HG02852 (cell line): Measurements from ENCODE around the gene CHEK2.
"Not testable (repeated sequence)": the region's sequence is repeated elsewhere in the genome, so short reads cannot be mapped to it uniquely, and the experiment has no call there.

ENCODE experiments used
- ATAC-seq: cut with Tn5 transposase; IDR thresholded peaks from one replicate; pipeline ENCODE4 v1.9.1; 2021; ENCODE audit warnings: mild to moderate bottlenecking, moderate library complexity; ENCODE audit not compliant: unreplicated experiment

CHEK2 gene

DNA sequence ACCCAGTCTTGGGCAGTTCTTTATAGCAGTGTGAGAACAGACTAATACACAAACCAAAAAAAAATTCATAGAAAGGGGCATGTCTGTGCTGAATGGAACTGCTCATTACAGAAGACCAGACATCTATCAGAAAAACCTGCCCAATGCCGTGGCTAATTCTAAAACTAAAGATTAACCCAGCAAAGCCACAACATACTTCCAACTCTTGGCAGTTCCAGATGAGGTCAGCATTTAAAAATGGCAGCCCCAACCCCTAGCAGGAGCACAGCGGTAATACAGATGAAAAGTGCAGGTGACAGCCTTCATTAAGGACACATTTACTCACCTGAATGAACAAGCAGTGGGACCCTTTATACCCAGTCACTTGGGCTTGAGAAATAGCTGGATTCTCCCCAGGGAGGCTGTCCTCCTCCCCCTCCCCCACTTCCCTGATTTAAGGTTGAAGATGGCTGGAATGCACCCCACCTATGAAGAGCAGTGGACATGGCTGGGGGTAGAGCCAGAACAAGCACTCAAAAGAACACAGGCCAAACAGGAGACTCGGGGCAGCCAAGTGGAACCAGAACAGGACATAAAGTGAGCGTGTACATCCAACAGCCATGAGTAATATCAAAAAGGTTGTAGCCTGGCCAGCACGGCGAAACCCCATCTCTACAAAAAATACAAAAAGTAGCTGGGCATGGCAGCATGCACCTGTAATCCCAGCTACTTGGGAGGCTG, 48.4 kb downstream of the CHEK2 start:
- not testable (repeated sequence) for ATAC-seq

DNA sequence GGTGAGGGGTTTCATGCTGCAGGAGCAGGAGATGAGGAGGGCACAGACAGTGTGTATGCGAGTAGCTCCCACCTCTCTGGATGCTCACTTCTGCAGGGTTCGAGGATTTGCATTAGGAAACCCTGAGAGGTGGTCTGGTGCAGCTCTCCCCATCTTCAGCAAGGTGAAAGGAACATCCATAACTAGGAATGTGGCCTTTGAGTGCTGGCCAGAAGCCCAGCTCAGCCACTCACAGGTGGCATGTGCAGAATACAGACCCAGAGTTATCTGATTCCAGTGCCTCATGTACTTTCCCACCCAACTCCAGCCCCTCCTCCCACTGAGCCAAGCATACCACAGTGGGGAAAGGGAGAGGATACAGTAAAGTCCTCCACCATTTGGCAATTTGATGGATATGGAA, 51.8 kb downstream of the CHEK2 start:
- not testable (repeated sequence) for ATAC-seq

DNA sequence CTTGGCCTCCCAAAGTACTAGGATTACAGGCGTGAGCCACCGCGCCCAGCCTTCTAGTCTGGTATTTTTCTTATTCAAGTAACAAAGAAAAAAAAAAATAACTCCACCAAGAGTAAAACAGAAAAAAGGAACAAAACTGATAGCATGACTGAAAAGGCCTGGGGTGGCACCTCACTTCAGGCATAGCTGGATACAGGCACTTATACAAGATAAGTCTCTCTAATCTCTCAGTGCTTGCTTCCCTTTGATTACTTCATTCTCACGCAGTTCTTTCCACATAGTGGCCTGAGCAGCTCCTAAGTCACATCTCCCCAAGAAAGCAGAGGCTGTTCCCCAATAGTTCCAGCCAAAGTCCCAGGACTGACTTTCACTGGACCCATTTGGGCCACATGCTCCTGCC, 58.7 kb downstream of the CHEK2 start:
- not testable (repeated sequence) for ATAC-seq

GRCh38 chr22:28680813-28681490, 60.7 kb downstream of the CHEK2 start:
- not testable (repeated sequence) for ATAC-seq

DNA sequence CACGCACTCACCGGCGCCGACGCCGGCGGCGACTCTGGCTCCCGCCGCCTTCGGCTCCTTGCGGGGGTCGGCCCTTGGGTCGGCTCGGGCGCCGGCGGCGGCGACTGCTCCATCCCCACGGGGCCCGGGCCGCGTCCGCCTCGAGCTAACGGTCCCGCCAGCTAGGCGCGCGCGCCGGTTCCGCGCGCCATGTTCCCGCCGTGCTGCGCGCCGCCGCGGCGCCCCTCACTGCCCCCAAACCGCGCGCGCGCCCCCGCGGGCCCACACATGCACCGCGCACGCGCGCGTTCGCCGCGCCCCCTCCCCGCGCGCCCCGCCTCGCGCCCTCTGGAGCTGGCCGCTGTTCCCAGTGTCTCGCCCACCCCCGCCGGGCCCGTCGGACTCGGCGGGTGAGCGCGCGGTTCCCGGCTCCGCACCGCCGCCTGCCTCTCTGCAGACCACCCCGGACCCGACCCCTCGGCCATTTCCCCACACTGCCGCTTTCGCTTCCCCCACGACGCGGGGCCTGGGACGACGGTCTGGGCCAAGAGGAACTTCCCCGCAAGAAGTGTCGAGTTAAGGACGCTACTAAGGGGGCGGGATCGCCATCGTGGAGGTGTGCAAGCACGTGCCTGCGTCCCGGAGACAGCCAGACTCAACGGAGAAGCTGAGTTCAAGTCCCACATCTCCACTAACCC, 61.9 kb downstream of the CHEK2 start, which contains the start of gene TTC28:
Gene TTC28, minus strand, starts transcription at position 230 of the 677 bp plus-strand sequence. Its CDS starts 117 bp downstream, at position 113.
- ATAC-seq, result not testable (repeated sequence)

DNA sequence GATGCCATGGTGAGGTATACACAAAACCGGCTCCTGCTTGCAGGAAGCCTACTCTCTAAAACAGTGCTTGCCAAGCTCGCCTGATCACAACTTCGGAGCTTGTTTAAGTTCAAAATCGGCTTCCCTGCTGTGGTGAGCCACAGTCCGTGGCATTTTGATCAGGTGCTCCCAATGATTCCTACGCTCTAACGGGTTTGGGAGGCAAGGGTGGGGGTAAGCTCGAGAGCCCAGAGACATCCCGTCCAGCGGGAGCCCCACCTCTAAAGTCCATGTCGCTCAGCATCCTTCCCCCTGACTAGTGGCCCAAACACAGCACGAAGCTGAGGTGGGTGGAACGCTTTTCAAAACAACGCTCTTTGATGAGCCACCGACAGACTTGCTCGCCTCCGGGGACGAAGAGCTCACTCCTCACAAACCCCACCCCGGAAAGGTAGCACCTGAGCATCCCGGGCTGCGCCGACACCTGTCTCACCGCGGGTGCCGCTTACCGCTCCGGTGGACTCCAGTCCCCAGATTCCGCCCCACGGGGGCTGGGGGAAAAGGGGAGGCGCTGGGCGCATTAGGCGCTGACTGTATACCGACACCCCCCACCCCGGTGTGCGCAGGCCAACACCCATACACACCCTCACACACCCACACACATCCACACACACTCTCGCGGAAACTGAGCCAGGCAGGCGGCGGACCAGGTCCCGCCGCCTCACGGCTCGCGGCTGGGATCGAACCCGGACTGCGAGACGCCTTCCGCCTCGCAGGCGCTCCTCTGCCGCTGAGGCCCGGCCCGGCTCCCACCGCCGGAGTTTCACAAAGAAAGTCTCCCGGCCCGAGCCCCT, 62.6 kb downstream of the CHEK2 start:
- ATAC-seq, result not testable (repeated sequence)

DNA sequence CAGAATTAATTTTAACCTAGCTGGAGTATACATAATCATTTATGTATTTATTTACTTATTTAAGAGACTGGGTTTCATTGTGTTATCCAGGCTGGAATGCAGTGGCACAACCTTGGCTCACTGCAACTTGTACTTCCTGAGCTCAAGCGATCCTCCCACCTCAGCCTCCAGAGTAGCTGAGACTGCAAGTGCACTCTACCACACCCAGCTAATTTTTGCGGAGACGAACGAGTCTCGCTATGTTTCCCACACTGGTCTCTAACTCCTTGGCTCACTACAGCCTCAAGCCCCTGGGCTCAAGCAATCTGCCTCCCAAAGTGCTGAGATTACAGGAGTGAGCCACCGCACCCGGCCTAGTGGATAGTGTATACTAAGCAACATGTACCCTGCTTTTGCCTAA, 63.5 kb downstream of the CHEK2 start:
- ATAC-seq, result not testable (repeated sequence)

- no peak for ATAC-seq
Measured at GRCh38 chr22:28674121-28674563, 67.5 kb downstream of the CHEK2 start.

DNA sequence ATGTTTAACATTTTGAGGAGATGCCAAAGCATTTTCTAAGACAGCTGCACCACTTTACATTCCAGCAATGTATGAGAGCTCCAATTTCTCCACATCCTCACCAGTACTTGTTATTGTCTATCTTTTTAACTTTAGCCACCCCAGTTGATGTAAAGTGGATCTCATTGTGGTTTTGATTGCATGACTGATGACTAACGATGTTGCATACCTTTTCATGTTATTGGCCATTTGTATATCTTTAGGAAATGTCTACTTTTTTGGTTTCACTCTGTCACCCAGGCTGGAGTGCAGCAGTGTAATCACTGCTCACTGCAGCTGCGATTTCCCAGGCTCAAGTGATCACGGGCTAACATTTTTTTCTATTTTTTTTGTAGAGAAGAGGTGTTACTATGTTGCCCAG, 70.9 kb downstream of the CHEK2 start:
- ATAC-seq, result no peak

DNA sequence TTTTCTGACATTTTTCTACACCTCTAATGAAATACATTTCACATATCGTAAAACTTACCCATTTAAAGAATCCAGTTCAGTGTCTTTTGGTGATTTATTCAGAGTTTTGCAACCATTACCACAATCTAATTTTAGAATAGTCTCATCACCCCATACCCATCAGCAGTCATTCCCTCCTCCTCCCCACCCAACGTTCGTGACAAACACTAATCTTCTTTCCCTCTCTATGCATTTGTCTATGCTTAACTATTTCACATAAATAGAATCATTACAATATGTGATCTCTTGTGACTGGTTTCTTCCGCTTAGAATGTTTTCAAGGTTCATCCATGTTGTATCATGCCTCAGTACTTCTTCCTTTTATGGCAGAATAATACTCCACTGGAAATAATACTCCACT, 71.5 kb downstream of the CHEK2 start:
- ATAC-seq, result no peak

- no peak for ATAC-seq
Measured at GRCh38 chr22:28669387-28669786, 72.2 kb downstream of the CHEK2 start.

DNA sequence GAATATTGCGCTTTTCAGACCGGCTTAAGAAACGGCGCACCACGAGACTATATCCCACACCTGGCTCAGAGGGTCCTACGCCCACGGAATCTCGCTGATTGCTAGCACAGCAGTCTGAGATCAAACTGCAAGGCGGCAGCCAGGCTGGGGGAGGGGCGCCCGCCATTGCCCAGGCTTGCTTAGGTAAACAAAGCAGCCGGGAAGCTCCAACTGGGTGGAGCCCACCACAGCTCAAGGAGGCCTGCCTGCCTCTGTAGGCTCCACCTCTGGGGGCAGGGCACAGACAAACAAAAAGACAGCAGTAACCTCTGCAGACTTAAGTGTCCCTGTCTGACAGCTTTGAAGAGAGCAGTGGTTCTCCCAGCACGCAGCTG, 78.1 kb downstream of the CHEK2 start:
- ATAC-seq, result not testable (repeated sequence)

- ATAC-seq, result no peak
Measured at GRCh38 chr22:28658448-28658847, 83.2 kb downstream of the CHEK2 start.

GRCh38 chr22:28656181-28656580, 85.4 kb downstream of the CHEK2 start:
- no peak for ATAC-seq

DNA sequence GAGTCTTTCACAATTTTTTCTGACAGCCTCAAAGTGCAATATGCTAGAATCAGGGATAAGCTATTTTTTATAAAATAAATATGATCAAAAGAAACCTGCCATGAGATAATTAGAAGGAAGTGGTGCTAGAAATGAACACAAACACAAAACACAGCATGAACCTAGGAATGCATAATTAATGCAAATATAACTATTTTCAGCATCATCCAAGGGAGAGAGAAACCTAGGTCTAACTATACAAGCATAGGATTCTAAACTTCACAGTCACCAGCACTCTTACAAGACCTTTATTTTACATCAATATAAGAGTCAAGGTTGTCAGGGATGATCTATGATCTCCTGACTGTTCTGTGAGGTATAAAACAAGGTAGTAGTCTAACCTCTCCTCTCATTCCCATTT, 91.2 kb downstream of the CHEK2 start:
- ATAC-seq, result no peak

DNA sequence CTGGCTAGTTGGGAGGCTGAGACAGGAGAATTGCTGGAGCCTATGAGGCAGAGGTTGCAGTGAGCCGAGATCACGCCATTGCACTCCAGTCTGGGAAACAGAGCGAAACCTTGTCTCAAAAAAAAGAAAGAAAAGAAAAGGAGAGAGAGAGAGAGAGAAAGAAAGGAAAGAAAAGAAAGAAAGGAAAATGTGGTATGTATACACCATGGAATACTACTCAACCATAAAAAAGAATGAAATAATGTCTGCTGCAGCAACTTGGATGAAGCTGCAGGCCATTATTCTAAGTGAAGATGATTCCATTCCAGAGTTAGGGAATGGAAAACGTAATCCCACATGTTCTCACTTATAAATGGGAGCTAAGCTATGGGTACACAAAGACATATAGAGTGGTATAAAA, 92.8 kb downstream of the CHEK2 start:
- no peak for ATAC-seq

DNA sequence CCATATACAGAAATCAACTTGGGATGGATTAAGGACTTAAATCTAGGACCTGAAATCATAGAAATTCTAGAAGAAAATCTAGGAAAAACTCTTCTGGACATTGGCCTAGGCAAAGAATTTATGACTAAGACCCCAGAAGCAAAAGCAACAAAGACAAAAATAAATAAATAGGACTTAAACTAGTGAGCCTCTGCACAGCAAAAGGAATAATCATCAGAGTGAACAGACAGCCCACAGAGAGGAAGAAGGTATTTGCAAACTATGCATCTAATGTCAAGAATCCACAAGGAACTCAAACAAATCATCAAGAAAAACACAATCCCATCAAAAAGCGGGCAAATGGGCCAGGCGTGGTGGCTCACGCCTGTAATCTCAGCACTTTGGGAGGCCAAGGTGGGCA, 94.4 kb downstream of the CHEK2 start:
- no peak for ATAC-seq

DNA sequence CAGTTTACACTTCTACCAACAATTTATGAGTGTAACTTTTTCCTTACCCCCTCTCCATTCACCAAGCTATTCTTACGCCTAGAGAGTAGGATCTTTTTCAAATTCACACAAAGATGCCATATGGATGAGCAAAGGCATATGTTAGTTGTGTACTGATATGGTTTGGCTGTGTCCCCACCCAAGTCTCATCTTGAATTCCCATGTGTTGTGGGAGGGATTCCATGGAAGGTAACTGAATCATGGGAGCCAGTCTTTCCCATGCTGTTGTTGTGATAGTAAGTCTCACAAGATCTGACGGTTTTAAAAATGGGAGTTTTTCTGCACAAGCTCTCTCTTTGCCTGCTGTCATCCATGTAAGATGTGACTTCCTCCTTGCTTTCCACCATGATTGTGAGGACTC, 102.3 kb downstream of the CHEK2 start:
- ATAC-seq, result no peak
